Lung (tissue), 12 donors: ENCODE data around the gene OR2W3. TPM values are rescaled to one million over a fixed set of nuclear protein-coding genes. Genes with fewer than 3 reads are reported as not detected.

Experiments used
- ATAC-seq: fragments of 200-7000 bp; cut with Tn5 transposase; one replicate; pipeline ENCODE4 v1.9.1; 2020; ENCODE audit warnings: moderate number of reproducible peaks; ENCODE audit not compliant: insufficient read depth, low FRiP score
- DNase-seq, 3 donors: peaks; one replicate each; pipeline ENCODE4 v3.0.0-alpha.2; 2013 to 2017
- H3K27ac ChIP-seq, 2 donors: one replicate each; pipeline ENCODE4 v1.5.1; 2013; ENCODE audit warnings: mild to moderate bottlenecking in 2 of 2, moderate library complexity in 2 of 2, control low read depth in 1 of 2, inconsistent platforms in 1 of 2, low read depth in 1 of 2, low read length in 1 of 2
- H3K27me3 ChIP-seq, 3 donors: one replicate each; pipeline ENCODE4 v1.5.1; 2013; ENCODE audit warnings: low read length in 2 of 3; ENCODE audit not compliant: control insufficient read depth in 3 of 3, insufficient read depth in 3 of 3
- H3K36me3 ChIP-seq, 4 donors: one replicate each; pipeline ENCODE4 v1.5.1; 2013; ENCODE audit warnings: low read length in 4 of 4, mild to moderate bottlenecking in 1 of 4, moderate library complexity in 1 of 4; ENCODE audit not compliant: control insufficient read depth in 4 of 4, insufficient read depth in 4 of 4
- H3K4me1 ChIP-seq, 5 donors: one replicate each; pipeline ENCODE4 v1.5.1; 2013; ENCODE audit warnings: low read length in 5 of 5, mild to moderate bottlenecking in 2 of 5, moderate library complexity in 1 of 5; ENCODE audit not compliant: control insufficient read depth in 5 of 5, insufficient read depth in 5 of 5
- H3K4me3 ChIP-seq: one replicate; pipeline ENCODE4 v1.5.1; 2013; ENCODE audit warnings: mild to moderate bottlenecking, control low read depth, moderate library complexity
- H3K9ac ChIP-seq, 2 donors: one replicate each; pipeline ENCODE4 v1.5.1; 2013; ENCODE audit warnings: low read length in 2 of 2, control low read depth in 1 of 2; ENCODE audit not compliant: insufficient read depth in 1 of 2
- H3K9me3 ChIP-seq, 4 donors: one replicate each; pipeline ENCODE4 v1.5.1; 2013; ENCODE audit warnings: low read length in 3 of 4, mild to moderate bottlenecking in 1 of 4, moderate library complexity in 1 of 4; ENCODE audit not compliant: control insufficient read depth in 4 of 4, insufficient read depth in 3 of 4
- WGBS, 2 donors: extraction: QIAGEN DNeasy Blood & Tissue Kit; methylation state at CpG; one replicate each; pipeline ENCODE4 v1.1.7; 2013; 5-methylcytosine and 5-hydroxymethylcytosine counted together
- polyA plus RNA-seq, 2 donors: library from polyadenylated mRNA; stranded (reverse); fragments of 200-250 nt; gene quantifications; one replicate each; pipeline ENCODE4 v1.2.1, GENCODE V29; 2013
- total RNA-seq, 2 donors: library from RNA; depleted of rRNA in 1 of 2; stranded (reverse); fragments of >200 nt in 1 of 2; gene quantifications; one replicate each; pipeline ENCODE4 v1.2.1, GENCODE V29; 2014 to 2021
- TF ChIP-seq, protein P1 (sequence below): IDR thresholded peaks from 2 replicates; pipeline ENCODE4 v1.5.1; 2012; ENCODE audit warnings: mild to moderate bottlenecking; ENCODE audit errors: control extremely low read depth, extremely low read depth
- donor health status: control.
- donor health status: control.
- donor health status: Bipolar disorder and iron deficiency.
- donor health status: healthy.
- donor health status: DM: yes; HTN: yes; CAD: no.

OR2W3 gene
- total and polyA plus RNA-seq, 4 donors: 0.31 to 2.0 (median 0.73) TPM

DNA sequence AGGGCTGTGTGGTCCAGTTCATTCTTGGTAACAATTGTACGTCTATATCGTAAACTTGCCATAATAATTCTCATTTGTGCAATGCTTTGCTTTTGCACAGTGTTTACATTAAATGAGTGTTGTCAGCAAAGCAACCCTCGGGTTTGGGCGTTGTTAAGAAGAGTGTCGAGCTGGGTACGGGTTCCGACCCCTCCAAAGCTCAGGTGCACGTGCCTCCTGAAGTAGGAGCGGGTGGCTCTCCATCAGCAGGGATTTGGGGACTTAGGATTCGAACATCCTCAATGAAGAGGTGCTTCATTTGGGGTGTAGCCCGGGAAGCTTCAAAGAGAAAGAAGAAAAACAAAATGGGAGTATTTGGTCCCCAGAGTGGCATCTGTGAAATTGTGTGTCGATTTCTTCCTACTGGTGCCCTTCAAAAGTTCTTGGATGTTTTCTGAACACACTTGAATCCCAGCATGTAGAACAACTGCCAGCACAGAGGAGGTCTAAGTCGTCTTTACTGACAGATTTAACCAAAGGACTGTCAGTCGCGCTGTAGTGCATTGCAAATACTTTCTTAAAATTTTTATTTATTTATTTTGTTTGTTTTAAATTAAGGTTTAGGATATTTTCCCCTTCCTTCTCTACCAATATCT, 37.3 kb upstream of the OR2W3 start:
- TF ChIP-seq, protein P1, sequence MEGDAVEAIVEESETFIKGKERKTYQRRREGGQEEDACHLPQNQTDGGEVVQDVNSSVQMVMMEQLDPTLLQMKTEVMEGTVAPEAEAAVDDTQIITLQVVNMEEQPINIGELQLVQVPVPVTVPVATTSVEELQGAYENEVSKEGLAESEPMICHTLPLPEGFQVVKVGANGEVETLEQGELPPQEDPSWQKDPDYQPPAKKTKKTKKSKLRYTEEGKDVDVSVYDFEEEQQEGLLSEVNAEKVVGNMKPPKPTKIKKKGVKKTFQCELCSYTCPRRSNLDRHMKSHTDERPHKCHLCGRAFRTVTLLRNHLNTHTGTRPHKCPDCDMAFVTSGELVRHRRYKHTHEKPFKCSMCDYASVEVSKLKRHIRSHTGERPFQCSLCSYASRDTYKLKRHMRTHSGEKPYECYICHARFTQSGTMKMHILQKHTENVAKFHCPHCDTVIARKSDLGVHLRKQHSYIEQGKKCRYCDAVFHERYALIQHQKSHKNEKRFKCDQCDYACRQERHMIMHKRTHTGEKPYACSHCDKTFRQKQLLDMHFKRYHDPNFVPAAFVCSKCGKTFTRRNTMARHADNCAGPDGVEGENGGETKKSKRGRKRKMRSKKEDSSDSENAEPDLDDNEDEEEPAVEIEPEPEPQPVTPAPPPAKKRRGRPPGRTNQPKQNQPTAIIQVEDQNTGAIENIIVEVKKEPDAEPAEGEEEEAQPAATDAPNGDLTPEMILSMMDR: no peak
- Histone ChIP-seq H3K4me3 (no peak overlapping the region), H3K9ac (no peak overlapping the region), H3K9me3 (peaks cover 0 to 4% (median 0%) of the 10 kb centered on the region in 4 donors), H3K27me3 (peaks cover 0 to 10% (median 4%) of the 10 kb centered on the region in 3 donors), H3K4me1 (peaks cover 0 to 8% (median 0%) of the 10 kb centered on the region in 5 donors), H3K27ac (no peak overlapping the region), H3K36me3 (no peaks in the 10 kb centered on the region)
- DNase-seq: no peak
- 21 to 24% methylated on average over 15 of the region's 15 CpGs for WGBS, 2 donors
- no peak for ATAC-seq

DNA sequence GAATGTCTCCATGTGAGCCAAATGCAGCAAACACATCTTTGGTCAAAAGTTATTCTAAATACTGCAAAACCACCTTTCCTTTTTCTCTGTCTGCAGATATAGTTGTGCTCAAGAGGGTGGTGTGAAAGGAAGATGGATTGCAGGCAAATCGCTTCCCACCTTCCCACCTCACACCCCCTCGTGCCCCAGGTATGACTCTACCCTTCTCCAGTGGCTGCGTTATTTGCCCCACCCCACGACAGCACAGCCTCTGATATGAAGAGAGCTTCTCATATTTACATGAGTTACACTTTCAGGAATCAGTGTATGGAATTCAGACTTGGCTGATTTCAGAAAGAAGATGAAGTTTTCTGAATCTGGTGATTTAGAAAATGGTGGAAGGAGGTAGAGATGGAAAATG, 32.6 kb upstream of the OR2W3 start:
- 75 to 83% methylated on average over 4 of the region's 4 CpGs for WGBS, 2 donors
- Histone ChIP-seq H3K4me1 (peaks cover 0 to under 1% (median 0%) of the 10 kb centered on the region in 5 donors), H3K9ac (no peak overlapping the region), H3K36me3 (no peaks in the 10 kb centered on the region), H3K27ac (no peak overlapping the region), H3K4me3 (no peak overlapping the region), H3K9me3 (peaks cover 0 to under 1% (median 0%) of the 10 kb centered on the region in 4 donors), H3K27me3 (peaks cover 0 to 5% (median 4%) of the 10 kb centered on the region in 3 donors)
- DNase-seq (no peak), ATAC-seq (no peak)
- TF ChIP-seq, protein P1: no peak

DNA sequence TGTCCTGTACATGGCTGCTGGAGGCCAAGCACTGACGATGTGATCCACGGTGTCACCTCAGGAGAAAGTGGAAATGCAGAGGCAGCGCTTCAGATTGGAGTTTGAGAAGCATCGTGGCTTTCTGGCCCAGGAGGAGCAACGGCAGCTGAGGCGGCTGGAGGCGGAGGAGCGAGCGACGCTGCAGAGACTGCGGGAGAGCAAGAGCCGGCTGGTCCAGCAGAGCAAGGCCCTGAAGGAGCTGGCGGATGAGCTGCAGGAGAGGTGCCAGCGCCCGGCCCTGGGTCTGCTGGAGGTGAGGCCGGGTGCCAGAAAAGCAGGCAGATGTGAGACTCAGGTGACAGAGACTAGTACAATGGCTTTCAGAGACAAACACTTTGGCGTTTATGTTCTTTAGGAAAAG, 30.7 kb upstream of the OR2W3 start:
- Histone ChIP-seq H3K9ac (no peak overlapping the region), H3K27ac (no peak overlapping the region), H3K36me3 (no peaks in the 10 kb centered on the region), H3K9me3 (peaks cover 0 to 2% (median 2%) of the 10 kb centered on the region in 4 donors), H3K4me1 (no peaks in the 10 kb centered on the region), H3K4me3 (no peak overlapping the region), H3K27me3 (no peaks in the 10 kb centered on the region)
- TF ChIP-seq, protein P1: no peak
- DNase-seq: no peak
- 89% methylated on average over 17 of the region's 17 CpGs for WGBS, 2 donors
- no peak for ATAC-seq

DNA sequence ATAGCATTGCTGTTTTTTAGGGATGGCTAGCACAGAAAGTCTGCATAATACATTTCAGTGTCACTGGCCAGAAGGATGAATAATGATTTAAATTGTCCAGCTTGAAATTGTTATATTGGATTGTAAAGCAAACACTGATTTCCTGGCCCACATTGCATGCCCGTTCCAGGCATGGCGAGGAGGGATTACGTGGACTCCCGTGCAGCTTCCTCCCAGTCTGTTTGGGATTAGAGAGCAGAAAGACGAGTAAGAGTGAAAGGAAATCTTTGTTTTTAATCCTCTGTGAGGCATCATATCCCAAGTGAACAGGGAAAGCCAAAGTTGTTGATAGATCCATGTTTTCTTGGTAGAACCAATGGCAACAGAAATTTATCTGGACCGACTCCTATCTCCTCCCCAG, 30.0 kb upstream of the OR2W3 start:
- Histone ChIP-seq H3K36me3 (no peaks in the 10 kb centered on the region), H3K4me3 (no peak overlapping the region), H3K4me1 (no peaks in the 10 kb centered on the region), H3K9ac (no peak overlapping the region), H3K27me3 (no peaks in the 10 kb centered on the region), H3K27ac (no peak overlapping the region), H3K9me3 (peaks cover 0 to 8% (median 3%) of the 10 kb centered on the region in 4 donors)
- ATAC-seq: no peak
- DNase-seq: no peak
- WGBS, 2 donors: 69 to 91% methylated on average over 6 of the region's 6 CpGs
- TF ChIP-seq, protein P1: no peak
